KMS-11 (cell line): Measurements from ENCODE around the gene IL18BP.
A peak's percentile ranks its signal among the peaks of the same experiment; 100 is the strongest.

Experiments used
- H2AFZ ChIP-seq: fragments of 200-600 bp; sonication (generic); 2 replicates; pipeline ENCODE4 v1.6.1; 2016; ENCODE audit warnings: antibody characterized with exemption, mixed run types, low read depth
- H3K27ac ChIP-seq: fragments of 200-600 bp; sonication (generic); 2 replicates; pipeline ENCODE4 v1.6.1; 2016; ENCODE audit warnings: mild to moderate bottlenecking, mixed run types
- H3K27me3 ChIP-seq: fragments of 200-600 bp; sonication (generic); 2 replicates; pipeline ENCODE4 v1.6.1; 2017; ENCODE audit warnings: mild to moderate bottlenecking, low read depth, mixed run types, moderate library complexity; ENCODE audit not compliant: insufficient read depth
- H3K36me3 ChIP-seq: fragments of 200-600 bp; sonication (generic); 2 replicates; pipeline ENCODE4 v1.6.1; 2017; ENCODE audit warnings: mild to moderate bottlenecking, mixed run types; ENCODE audit not compliant: insufficient read depth
- H3K4me1 ChIP-seq: fragments of 200-600 bp; sonication (generic); 2 replicates; pipeline ENCODE4 v1.6.1; 2016; ENCODE audit warnings: mild to moderate bottlenecking, low read depth, mixed run types; ENCODE audit not compliant: poor library complexity, severe bottlenecking
- H3K4me2 ChIP-seq: fragments of 200-600 bp; sonication (generic); 2 replicates; pipeline ENCODE4 v1.7.0; 2016; ENCODE audit warnings: mild to moderate bottlenecking, mixed run types
- H3K4me3 ChIP-seq: fragments of 200-600 bp; sonication (generic); IDR thresholded peaks from 2 replicates; pipeline ENCODE4 v1.6.1; 2017; ENCODE audit warnings: low read depth, low read length, mixed read lengths; ENCODE audit not compliant: insufficient read depth
- H3K79me2 ChIP-seq: fragments of 200-600 bp; sonication (generic); 2 replicates; pipeline ENCODE4 v1.6.1; 2016; ENCODE audit warnings: low read depth, mixed run types; ENCODE audit not compliant: insufficient read depth
- H3K9ac ChIP-seq: fragments of 200-600 bp; sonication (generic); 2 replicates; pipeline ENCODE4 v1.6.1; 2016; ENCODE audit warnings: mild to moderate bottlenecking, mixed run types
- H4K20me1 ChIP-seq: fragments of 200-600 bp; sonication (generic); 2 replicates; pipeline ENCODE4 v1.6.1; 2016; ENCODE audit warnings: mild to moderate bottlenecking, mixed run types; ENCODE audit not compliant: insufficient read depth
- CTCF ChIP-seq: fragments of 200-600 bp; sonication (generic); conservative IDR thresholded peaks from 2 replicates; pipeline ENCODE4 v1.6.1; 2017; ENCODE audit warnings: low read depth, mild to moderate bottlenecking, antibody characterized with exemption, low read length, moderate library complexity, mixed read lengths

IL18BP gene

GRCh38 chr11:71962428-71963038 is 36.2 kb upstream of the IL18BP start:
- no peaks in the 10 kb centered on the region for H3K79me2 ChIP-seq

GRCh38 chr11:71963468-71963867 is 35.2 kb upstream of the IL18BP start:
- no peak for TF ChIP-seq CTCF
- Histone ChIP-seq H3K36me3 (no peaks in the 10 kb centered on the region), H3K27me3 (no peaks in the 10 kb centered on the region), H3K9ac (no peak overlapping the region), H2AFZ (no peak overlapping the region), H3K4me3 (no peak overlapping the region), H3K27ac (no peak overlapping the region), H4K20me1 (no peaks in the 10 kb centered on the region), H3K4me2 (no peak overlapping the region), H3K79me2 (no peaks in the 10 kb centered on the region), H3K4me1 (peaks cover 16% of the 10 kb centered on the region)

More at GRCh38 chr11:71962428-71963038, 36.2 kb upstream of the IL18BP start:
- Histone ChIP-seq H3K36me3 (no peaks in the 10 kb centered on the region), H3K4me2 (peak overlapping the region; percentile 10; the same call in 1 of the 2 replicates), H3K4me1 (peaks cover 16% of the 10 kb centered on the region), H3K27me3 (no peaks in the 10 kb centered on the region), H2AFZ (no peak overlapping the region), H3K9ac (no peak overlapping the region), H3K4me3 (no peak overlapping the region), H3K27ac (peak overlapping the region; percentile 66; the same call in 1 of the 2 replicates), H4K20me1 (no peaks in the 10 kb centered on the region; the same call in 1 of the 2 replicates)
- no peak for TF ChIP-seq CTCF

GRCh38 chr11:71964641-71965040 is 34.1 kb upstream of the IL18BP start:
- Histone ChIP-seq H3K27ac (no peak overlapping the region), H3K27me3 (no peaks in the 10 kb centered on the region), H4K20me1 (no peaks in the 10 kb centered on the region), H3K79me2 (no peaks in the 10 kb centered on the region), H3K9ac (no peak overlapping the region), H3K4me2 (no peak overlapping the region), H3K4me3 (no peak overlapping the region), H3K36me3 (no peaks in the 10 kb centered on the region), H3K4me1 (peaks cover 16% of the 10 kb centered on the region), H2AFZ (no peak overlapping the region)
- TF ChIP-seq CTCF = no peak

- H3K9ac ChIP-seq = no peak overlapping the region
- no peak overlapping the region for H3K4me3 ChIP-seq
- H3K27ac ChIP-seq = no peak overlapping the region
- H3K36me3 ChIP-seq = no peaks in the 10 kb centered on the region; the same call in 1 of the 2 replicates
- no peaks in the 10 kb centered on the region for H3K4me1 ChIP-seq
- TF ChIP-seq CTCF = no peak
- H3K79me2 ChIP-seq = no peaks in the 10 kb centered on the region
- H4K20me1 ChIP-seq = no peaks in the 10 kb centered on the region
- no peak overlapping the region for H2AFZ ChIP-seq
- no peak overlapping the region for H3K4me2 ChIP-seq
- H3K27me3 ChIP-seq = no peaks in the 10 kb centered on the region
These were observed 27.0 kb upstream of the IL18BP start for GRCh38 chr11:71971680-71972079.
